ENCODE measurements around the gene ANKRD33B. TPM values are rescaled to one million over a fixed set of nuclear protein-coding genes. Genes with fewer than 3 reads are reported as not detected.

ANKRD33B gene
- total and polyA plus RNA-seq, 9 of the 15 experiments (the other 6 are each of a cell fraction or from before 2014, with no cell fraction given): 0.10 to 1.7 (median 0.40) TPM

DNA sequence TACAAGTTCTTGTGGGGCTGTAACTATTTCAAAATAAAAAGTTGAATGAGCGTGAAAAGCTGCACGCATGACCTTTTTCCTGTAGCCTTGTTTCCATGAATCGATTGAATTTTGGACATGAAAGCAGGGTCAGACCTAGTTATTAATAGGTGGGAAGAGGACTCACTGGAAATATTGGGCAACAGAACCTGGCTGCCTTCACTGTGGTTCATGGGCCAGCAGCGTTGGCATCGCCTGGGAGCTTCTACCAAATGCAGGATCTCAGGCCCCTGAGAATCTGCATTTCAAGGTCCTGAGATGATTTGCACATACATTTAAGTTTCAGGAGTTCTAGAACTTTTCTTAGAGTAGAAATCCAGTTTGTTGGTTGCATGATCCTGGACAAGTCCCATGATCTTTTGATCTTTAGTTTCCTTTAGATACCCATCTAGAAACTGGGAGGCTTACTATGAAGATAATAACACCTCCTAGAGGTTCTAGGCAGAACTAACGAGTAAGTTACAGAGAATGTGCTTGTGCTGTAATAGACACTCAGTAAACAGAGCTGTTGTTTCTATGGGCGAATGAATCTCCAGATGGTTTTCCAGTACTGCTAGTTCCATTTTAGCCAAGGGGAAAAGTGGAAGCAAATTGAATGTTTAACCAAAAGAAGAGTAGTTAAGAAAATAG, 12.4 kb downstream of the ANKRD33B start:
- H3K27me3 ChIP-seq (ENCODE audit: control insufficient read depth in 2 of 2, insufficient read depth in 2 of 2, low read length in 2 of 2): no peaks in the 10 kb centered on the region
- no peak overlapping the region for H3K9ac ChIP-seq (ENCODE audit: insufficient read depth in 1 of 2, low read depth in 2 of 2, low read length in 2 of 2)
- no peak for DNase-seq (ENCODE audit: extremely low read depth in 1 of 4, low spot score in 3 of 4)
- H2AFZ ChIP-seq (ENCODE audit: low read depth, low read length): no peak overlapping the region
- no peaks in the 10 kb centered on the region for H3K36me3 ChIP-seq (ENCODE audit: control insufficient read depth, insufficient read depth, low read length)
- WGBS (ENCODE audit: insufficient coverage, low coverage, missing lambda C conversion rate): 77% methylated on average over 7 of the region's 7 CpGs
- no peaks in the 10 kb centered on the region for H3K79me2 ChIP-seq (ENCODE audit: control insufficient read depth, insufficient read depth, low read length)
- POLR2A ChIA-PET: interaction anchor here (1.0 to 3.0 kb wide), 6 partner anchors 9 to 133 kb away, joined by 3 to 16 read pairs (median 4); no protein-coding TSS in a partner anchor
- in situ Hi-C loops (cut with MboI) (no loop called here), intact Hi-C loops (cut with micrococcal nuclease) (no loop called here)
- H3K4me3 ChIP-seq: no peak overlapping the region
- no peaks in the 10 kb centered on the region for H4K20me1 ChIP-seq (replicated peaks; ENCODE audit: control insufficient read depth, insufficient read depth, low read length)
- no peaks in the 10 kb centered on the region for H3K9me1 ChIP-seq (ENCODE audit: control insufficient read depth, insufficient read depth, low read length)
- no TSS peak for BruUV-seq (replicated peaks)
- H3K4me1 ChIP-seq (replicated peaks in 1 of 2; ENCODE audit: control insufficient read depth in 2 of 2, insufficient read depth in 2 of 2, low read length in 2 of 2): peaks cover 10 to 16% of the 10 kb centered on the region in 2 experiments; a peak in 4 of 5 replicates
- no peaks in the 10 kb centered on the region for H3K9me3 ChIP-seq (replicated peaks; ENCODE audit: control insufficient read depth, insufficient read depth, low read depth, low read length)
- CTCF ChIA-PET (ENCODE audit: low intra/inter-chr PET ratio): interaction anchor here (0.7 kb wide), 1 partner anchor 51 kb away, joined by 3 read pairs; no protein-coding TSS in a partner anchor
- peak; percentile 48; the same call in 2 of the 3 replicates for ATAC-seq
- H3K27ac ChIP-seq (ENCODE audit: extremely low read depth, low read depth, low read length): no peak overlapping the region
- H3K4me2 ChIP-seq (ENCODE audit: insufficient read depth, low read length): no peak overlapping the region
- peak; percentile 44 for FAIRE-seq
- no peak for TF ChIP-seq KLF1 (tag; IDR thresholded peaks at IDR 0.05)
- TF ChIP-seq ADNP (tag; IDR thresholded peaks at IDR 0.05): 0 out of 2 replicates have a peak, but pooled peaks have one; percentile 33
- TF ChIP-seq, protein P1, sequence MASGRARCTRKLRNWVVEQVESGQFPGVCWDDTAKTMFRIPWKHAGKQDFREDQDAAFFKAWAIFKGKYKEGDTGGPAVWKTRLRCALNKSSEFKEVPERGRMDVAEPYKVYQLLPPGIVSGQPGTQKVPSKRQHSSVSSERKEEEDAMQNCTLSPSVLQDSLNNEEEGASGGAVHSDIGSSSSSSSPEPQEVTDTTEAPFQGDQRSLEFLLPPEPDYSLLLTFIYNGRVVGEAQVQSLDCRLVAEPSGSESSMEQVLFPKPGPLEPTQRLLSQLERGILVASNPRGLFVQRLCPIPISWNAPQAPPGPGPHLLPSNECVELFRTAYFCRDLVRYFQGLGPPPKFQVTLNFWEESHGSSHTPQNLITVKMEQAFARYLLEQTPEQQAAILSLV (tag; IDR thresholded peaks at IDR 0.05): no peak
- TF ChIP-seq, protein P2, sequence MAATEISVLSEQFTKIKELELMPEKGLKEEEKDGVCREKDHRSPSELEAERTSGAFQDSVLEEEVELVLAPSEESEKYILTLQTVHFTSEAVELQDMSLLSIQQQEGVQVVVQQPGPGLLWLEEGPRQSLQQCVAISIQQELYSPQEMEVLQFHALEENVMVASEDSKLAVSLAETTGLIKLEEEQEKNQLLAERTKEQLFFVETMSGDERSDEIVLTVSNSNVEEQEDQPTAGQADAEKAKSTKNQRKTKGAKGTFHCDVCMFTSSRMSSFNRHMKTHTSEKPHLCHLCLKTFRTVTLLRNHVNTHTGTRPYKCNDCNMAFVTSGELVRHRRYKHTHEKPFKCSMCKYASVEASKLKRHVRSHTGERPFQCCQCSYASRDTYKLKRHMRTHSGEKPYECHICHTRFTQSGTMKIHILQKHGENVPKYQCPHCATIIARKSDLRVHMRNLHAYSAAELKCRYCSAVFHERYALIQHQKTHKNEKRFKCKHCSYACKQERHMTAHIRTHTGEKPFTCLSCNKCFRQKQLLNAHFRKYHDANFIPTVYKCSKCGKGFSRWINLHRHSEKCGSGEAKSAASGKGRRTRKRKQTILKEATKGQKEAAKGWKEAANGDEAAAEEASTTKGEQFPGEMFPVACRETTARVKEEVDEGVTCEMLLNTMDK (IDR thresholded peaks at IDR 0.05; ENCODE audit: borderline replicate concordance, insufficient read depth, low read depth, low read length, poor library complexity, severe bottlenecking): peak; percentile 15
- TF ChIP-seq RAD21 (CRISPR knock-in tag; conservative IDR thresholded peaks at IDR 0.05 in 1 of 2, IDR thresholded peaks at IDR 0.05 in 1 of 2): peak; percentile 51 to 58
- TF ChIP-seq COPS2 (conservative IDR thresholded peaks at IDR 0.05): no peak
- TF ChIP-seq SMC3 (conservative IDR thresholded peaks at IDR 0.05; ENCODE audit: insufficient read depth, low read depth, low read length): no peak
- TF ChIP-seq, protein P3, sequence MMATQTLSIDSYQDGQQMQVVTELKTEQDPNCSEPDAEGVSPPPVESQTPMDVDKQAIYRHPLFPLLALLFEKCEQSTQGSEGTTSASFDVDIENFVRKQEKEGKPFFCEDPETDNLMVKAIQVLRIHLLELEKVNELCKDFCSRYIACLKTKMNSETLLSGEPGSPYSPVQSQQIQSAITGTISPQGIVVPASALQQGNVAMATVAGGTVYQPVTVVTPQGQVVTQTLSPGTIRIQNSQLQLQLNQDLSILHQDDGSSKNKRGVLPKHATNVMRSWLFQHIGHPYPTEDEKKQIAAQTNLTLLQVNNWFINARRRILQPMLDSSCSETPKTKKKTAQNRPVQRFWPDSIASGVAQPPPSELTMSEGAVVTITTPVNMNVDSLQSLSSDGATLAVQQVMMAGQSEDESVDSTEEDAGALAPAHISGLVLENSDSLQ (IDR thresholded peaks at IDR 0.05): no peak
- TF ChIP-seq, protein P4, sequence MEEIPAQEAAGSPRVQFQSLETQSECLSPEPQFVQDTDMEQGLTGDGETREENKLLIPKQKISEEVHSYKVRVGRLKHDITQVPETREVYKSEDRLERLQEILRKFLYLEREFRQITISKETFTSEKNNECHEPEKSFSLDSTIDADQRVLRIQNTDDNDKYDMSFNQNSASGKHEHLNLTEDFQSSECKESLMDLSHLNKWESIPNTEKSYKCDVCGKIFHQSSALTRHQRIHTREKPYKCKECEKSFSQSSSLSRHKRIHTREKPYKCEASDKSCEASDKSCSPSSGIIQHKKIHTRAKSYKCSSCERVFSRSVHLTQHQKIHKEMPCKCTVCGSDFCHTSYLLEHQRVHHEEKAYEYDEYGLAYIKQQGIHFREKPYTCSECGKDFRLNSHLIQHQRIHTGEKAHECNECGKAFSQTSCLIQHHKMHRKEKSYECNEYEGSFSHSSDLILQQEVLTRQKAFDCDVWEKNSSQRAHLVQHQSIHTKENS (CRISPR knock-in tag; IDR thresholded peaks at IDR 0.05): no peak
- TF ChIP-seq, protein P5, sequence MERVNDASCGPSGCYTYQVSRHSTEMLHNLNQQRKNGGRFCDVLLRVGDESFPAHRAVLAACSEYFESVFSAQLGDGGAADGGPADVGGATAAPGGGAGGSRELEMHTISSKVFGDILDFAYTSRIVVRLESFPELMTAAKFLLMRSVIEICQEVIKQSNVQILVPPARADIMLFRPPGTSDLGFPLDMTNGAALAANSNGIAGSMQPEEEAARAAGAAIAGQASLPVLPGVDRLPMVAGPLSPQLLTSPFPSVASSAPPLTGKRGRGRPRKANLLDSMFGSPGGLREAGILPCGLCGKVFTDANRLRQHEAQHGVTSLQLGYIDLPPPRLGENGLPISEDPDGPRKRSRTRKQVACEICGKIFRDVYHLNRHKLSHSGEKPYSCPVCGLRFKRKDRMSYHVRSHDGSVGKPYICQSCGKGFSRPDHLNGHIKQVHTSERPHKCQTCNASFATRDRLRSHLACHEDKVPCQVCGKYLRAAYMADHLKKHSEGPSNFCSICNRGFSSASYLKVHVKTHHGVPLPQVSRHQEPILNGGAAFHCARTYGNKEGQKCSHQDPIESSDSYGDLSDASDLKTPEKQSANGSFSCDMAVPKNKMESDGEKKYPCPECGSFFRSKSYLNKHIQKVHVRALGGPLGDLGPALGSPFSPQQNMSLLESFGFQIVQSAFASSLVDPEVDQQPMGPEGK (CRISPR knock-in tag; IDR thresholded peaks at IDR 0.05; ENCODE audit: borderline replicate concordance): no peak

Data from K562 (cell line).